HG02852 (cell line): ENCODE measurements around the gene RRH.

Experiments
- ATAC-seq: cut with Tn5 transposase; IDR thresholded peaks from one replicate; pipeline ENCODE4 v1.9.1; 2021; ENCODE audit warnings: mild to moderate bottlenecking, moderate library complexity; ENCODE audit not compliant: unreplicated experiment

Gene RRH

GRCh38 chr4:109886303-109886702, 58.5 kb downstream of the RRH start:
- ATAC-seq = no peak

GRCh38 chr4:109887071-109887470, 59.3 kb downstream of the RRH start:
- no peak for ATAC-seq

DNA sequence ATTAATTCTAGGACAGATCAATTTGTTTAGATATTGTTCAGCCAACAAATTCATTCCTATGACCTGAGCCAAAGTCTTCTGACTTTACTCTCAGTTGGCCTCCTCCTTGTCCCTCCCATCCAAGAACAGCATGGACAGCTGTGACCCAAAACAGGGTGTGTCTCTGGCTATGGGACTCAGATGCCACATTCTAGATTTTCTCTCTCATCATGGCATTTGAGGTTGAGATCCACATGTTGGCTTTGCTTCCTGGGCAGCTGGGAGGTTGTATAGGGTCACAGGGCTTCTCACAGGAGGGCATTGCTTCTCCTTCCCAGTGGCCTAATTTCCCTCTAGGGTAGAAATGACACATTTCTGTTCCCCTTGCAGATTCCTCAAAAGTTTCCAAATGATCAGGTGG, 62.3 kb downstream of the RRH start:
- no peak for ATAC-seq
